ENCODE data around the gene SKA2. TPM values are rescaled to one million over a fixed set of nuclear protein-coding genes. Genes with fewer than 3 reads are reported as not detected.

The SKA2 gene
- total and polyA plus RNA-seq, 10 of the 15 experiments (the other 5 are each of a cell fraction or from before 2014, with no cell fraction given): 40.3 to 137 (median 112) TPM

DNA sequence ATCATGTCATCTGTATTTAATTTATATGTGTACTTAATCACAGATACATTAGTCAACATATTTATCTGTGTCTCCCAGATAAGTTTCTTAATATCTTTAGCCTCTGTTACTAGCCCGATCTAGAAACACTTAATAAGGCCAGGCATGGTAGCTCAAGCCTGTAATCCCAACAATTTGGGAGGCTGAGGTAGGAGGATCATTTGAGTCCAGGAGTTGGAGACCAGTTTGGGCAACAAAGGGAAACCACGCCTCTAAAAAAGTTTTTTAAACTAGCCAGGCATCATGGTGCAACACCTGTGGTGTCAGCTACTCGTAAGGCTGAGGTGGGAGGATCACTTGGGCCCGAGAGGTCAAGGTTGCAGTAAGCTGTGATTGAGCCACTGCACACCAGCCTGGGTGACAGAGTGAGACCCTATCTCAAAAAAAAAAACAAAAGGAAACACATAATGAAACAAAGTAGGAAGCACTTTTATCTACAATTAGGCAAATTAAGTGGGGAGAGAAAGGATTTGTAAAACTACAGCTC, 9.4 kb downstream of the SKA2 start:
- Histone ChIP-seq H3K79me2 (ENCODE audit: control insufficient read depth, insufficient read depth, low read length) (peaks cover 72% of the 10 kb centered on the region), H3K9me3 (replicated peaks; ENCODE audit: control insufficient read depth, insufficient read depth, low read length) (no peaks in the 10 kb centered on the region), H3K4me3 (no peak overlapping the region), H4K20me1 (ENCODE audit: control insufficient read depth, insufficient read depth) (no peaks in the 10 kb centered on the region), H2AFZ (ENCODE audit: control insufficient read depth, low read depth, low read length) (no peak overlapping the region), H3K27me3 (replicated peaks in 1 of 2; ENCODE audit: control insufficient read depth in 2 of 2, insufficient read depth in 2 of 2, low read length in 1 of 2) (no peaks in the 10 kb centered on the region), H3K36me3 (ENCODE audit: control insufficient read depth in 2 of 2, insufficient read depth in 2 of 2, low read length in 1 of 2) (peaks cover 0 to 5% of the 10 kb centered on the region in 2 experiments; a peak in 1 of 4 replicates), H3K27ac (ENCODE audit: control insufficient read depth, insufficient read depth) (no peak overlapping the region), H3K4me1 (ENCODE audit: control insufficient read depth, insufficient read depth, low read length) (peaks cover 3% of the 10 kb centered on the region; the same call in 1 of the 2 replicates), H3K9ac (ENCODE audit: control insufficient read depth, insufficient read depth, low read length) (no peak overlapping the region), H3K4me2 (ENCODE audit: control insufficient read depth, insufficient read depth) (no peak overlapping the region)
- POLR2A ChIA-PET: interaction anchor here (0.6 to 2.1 kb wide), 2 partner anchors 9 to 22 kb away, joined by 3 to 7 read pairs; partner anchors contain the start of genes PRR11 and SKA2
- no TSS peak for BruUV-seq (replicated peaks)
- DNase-seq (ENCODE audit: low read depth, low spot score) (no peak), FAIRE-seq (no peak), ATAC-seq (no peak)
- CTCF ChIA-PET: interaction anchor here (1.7 to 1.9 kb wide), 2 partner anchors 10 to 27 kb away, joined by 4 to 9 read pairs; partner anchors contain the start of genes PRR11 and SKA2
- SMC1A ChIA-PET (ENCODE audit: uncharacterized antibody, unreplicated experiment): interaction anchor here (0.6 to 2.4 kb wide), 7 partner anchors 10 to 89 kb away, joined by 3 to 10 read pairs (median 4); partner anchors contain the start of genes PRR11 and SKA2
- RAD21 ChIA-PET (ENCODE audit: unreplicated experiment): no interaction called here
- no peak for TF ChIP-seq CHD1 (IDR thresholded peaks at IDR 0.05; ENCODE audit: low read depth, low read length)
- TF ChIP-seq NR2C2 (IDR thresholded peaks at IDR 0.05; ENCODE audit: borderline replicate concordance, control insufficient read depth, insufficient read length, low read depth): no peak
- TF ChIP-seq SRF (IDR thresholded peaks at IDR 0.05; ENCODE audit: low read depth in 2 of 2, low read length in 2 of 2): no peak
- TF ChIP-seq, protein P1, sequence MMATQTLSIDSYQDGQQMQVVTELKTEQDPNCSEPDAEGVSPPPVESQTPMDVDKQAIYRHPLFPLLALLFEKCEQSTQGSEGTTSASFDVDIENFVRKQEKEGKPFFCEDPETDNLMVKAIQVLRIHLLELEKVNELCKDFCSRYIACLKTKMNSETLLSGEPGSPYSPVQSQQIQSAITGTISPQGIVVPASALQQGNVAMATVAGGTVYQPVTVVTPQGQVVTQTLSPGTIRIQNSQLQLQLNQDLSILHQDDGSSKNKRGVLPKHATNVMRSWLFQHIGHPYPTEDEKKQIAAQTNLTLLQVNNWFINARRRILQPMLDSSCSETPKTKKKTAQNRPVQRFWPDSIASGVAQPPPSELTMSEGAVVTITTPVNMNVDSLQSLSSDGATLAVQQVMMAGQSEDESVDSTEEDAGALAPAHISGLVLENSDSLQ (IDR thresholded peaks at IDR 0.05): no peak
- TF ChIP-seq BRCA1 (IDR thresholded peaks at IDR 0.05; ENCODE audit: low read depth, low read length): no peak
- no peak for TF ChIP-seq IKZF2 (IDR thresholded peaks at IDR 0.05)
- TF ChIP-seq, protein P2, sequence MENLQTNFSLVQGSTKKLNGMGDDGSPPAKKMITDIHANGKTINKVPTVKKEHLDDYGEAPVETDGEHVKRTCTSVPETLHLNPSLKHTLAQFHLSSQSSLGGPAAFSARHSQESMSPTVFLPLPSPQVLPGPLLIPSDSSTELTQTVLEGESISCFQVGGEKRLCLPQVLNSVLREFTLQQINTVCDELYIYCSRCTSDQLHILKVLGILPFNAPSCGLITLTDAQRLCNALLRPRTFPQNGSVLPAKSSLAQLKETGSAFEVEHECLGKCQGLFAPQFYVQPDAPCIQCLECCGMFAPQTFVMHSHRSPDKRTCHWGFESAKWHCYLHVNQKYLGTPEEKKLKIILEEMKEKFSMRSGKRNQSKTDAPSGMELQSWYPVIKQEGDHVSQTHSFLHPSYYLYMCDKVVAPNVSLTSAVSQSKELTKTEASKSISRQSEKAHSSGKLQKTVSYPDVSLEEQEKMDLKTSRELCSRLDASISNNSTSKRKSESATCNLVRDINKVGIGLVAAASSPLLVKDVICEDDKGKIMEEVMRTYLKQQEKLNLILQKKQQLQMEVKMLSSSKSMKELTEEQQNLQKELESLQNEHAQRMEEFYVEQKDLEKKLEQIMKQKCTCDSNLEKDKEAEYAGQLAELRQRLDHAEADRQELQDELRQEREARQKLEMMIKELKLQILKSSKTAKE (IDR thresholded peaks at IDR 0.05; ENCODE audit: low read depth, poor library complexity, severe bottlenecking): no peak
- no peak for TF ChIP-seq JUNB (IDR thresholded peaks at IDR 0.05)
- TF ChIP-seq RBBP5 (conservative IDR thresholded peaks at IDR 0.05): no peak
- TF ChIP-seq EP300 (IDR thresholded peaks at IDR 0.05; ENCODE audit: borderline replicate concordance in 1 of 2, control insufficient read depth in 1 of 2, low read depth in 2 of 2, low read length in 2 of 2): no peak
- TF ChIP-seq, protein P3, sequence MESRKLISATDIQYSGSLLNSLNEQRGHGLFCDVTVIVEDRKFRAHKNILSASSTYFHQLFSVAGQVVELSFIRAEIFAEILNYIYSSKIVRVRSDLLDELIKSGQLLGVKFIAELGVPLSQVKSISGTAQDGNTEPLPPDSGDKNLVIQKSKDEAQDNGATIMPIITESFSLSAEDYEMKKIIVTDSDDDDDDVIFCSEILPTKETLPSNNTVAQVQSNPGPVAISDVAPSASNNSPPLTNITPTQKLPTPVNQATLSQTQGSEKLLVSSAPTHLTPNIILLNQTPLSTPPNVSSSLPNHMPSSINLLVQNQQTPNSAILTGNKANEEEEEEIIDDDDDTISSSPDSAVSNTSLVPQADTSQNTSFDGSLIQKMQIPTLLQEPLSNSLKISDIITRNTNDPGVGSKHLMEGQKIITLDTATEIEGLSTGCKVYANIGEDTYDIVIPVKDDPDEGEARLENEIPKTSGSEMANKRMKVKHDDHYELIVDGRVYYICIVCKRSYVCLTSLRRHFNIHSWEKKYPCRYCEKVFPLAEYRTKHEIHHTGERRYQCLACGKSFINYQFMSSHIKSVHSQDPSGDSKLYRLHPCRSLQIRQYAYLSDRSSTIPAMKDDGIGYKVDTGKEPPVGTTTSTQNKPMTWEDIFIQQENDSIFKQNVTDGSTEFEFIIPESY (IDR thresholded peaks at IDR 0.05): no peak
- no peak for TF ChIP-seq MXI1 (IDR thresholded peaks at IDR 0.05; ENCODE audit: low read depth, low read length)
- TF ChIP-seq, protein P4, sequence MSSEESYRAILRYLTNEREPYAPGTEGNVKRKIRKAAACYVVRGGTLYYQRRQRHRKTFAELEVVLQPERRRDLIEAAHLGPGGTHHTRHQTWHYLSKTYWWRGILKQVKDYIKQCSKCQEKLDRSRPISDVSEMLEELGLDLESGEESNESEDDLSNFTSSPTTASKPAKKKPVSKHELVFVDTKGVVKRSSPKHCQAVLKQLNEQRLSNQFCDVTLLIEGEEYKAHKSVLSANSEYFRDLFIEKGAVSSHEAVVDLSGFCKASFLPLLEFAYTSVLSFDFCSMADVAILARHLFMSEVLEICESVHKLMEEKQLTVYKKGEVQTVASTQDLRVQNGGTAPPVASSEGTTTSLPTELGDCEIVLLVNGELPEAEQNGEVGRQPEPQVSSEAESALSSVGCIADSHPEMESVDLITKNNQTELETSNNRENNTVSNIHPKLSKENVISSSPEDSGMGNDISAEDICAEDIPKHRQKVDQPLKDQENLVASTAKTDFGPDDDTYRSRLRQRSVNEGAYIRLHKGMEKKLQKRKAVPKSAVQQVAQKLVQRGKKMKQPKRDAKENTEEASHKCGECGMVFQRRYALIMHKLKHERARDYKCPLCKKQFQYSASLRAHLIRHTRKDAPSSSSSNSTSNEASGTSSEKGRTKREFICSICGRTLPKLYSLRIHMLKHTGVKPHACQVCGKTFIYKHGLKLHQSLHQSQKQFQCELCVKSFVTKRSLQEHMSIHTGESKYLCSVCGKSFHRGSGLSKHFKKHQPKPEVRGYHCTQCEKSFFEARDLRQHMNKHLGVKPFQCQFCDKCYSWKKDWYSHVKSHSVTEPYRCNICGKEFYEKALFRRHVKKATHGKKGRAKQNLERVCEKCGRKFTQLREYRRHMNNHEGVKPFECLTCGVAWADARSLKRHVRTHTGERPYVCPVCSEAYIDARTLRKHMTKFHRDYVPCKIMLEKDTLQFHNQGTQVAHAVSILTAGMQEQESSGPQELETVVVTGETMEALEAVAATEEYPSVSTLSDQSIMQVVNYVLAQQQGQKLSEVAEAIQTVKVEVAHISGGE (CRISPR knock-in tag; IDR thresholded peaks at IDR 0.05): no peak
- TF ChIP-seq ETV6 (conservative IDR thresholded peaks at IDR 0.05 in 1 of 2, IDR thresholded peaks at IDR 0.05 in 1 of 2; ENCODE audit: borderline replicate concordance in 1 of 2, low read depth in 1 of 2): no peak
- TF ChIP-seq KAT2A (conservative IDR thresholded peaks at IDR 0.05; ENCODE audit: control insufficient read depth, low read depth, low read length): no peak
- 95% methylated on average over 4 of the region's 4 CpGs for WGBS (ENCODE audit: insufficient coverage, insufficient replicate concordance, low lambda C conversion rate, missing lambda C conversion rate)
- intact Hi-C loops (cut with micrococcal nuclease; ENCODE audit: unreplicated experiment) (no loop called here), in situ Hi-C loops (cut with MboI) (no loop called here)
